GM19043 (cell line): ENCODE data around the gene EPB41L2.
"Not testable (repeated sequence)": the region's sequence is repeated elsewhere in the genome, so short reads cannot be mapped to it uniquely, and the experiment has no call there.

Experiments used
- ATAC-seq: cut with Tn5 transposase; IDR thresholded peaks from one replicate; pipeline ENCODE4 v1.9.1; 2021; ENCODE audit warnings: low read depth; ENCODE audit not compliant: unreplicated experiment

The EPB41L2 gene

DNA sequence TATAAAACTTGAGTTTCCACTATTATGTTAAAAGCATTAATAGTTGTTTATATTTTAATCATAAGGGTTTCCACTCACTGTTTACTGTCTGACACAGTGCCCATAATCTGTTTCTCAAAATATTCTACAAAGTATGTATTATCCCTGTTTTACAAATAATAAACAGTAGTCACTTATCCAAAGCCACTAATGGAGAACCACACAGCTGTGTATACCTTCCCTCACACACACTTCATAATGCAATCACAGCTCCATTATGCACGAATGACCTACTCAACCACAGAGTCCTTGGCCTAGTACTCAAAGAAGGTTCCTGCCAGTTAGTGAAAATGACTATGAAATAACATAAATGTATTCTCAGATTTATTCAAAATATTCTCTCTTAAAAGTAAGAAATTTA, 103.1 kb downstream of the EPB41L2 start:
- ATAC-seq = no peak

- no peak for ATAC-seq
Measured at GRCh38 chr6:130958468-130958867, 104.6 kb downstream of the EPB41L2 start.

- ATAC-seq = no peak
Measured at GRCh38 chr6:130955755-130956154, 107.3 kb downstream of the EPB41L2 start.

DNA sequence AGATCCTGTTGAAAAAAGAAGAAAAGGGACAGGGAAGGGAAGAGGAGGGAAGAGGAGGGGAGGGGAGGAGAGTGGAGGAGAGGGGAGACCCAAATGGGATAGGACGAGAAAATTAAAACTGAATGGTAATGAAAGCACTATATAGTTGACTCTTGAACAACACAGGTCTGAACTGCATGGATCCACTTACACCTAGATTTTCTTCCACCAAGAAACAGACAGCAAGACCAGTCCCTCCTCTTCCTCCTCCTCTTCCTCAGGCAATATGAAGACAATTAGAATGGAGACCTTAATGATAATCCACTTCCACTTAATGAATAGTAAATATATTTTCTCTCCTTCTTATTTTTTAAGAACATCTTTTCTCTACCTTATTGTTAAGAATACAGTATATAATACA, 113.5 kb downstream of the EPB41L2 start:
- no peak for ATAC-seq

GRCh38 chr6:130947464-130947863, 115.6 kb downstream of the EPB41L2 start:
- ATAC-seq = no peak

- ATAC-seq = no peak
Measured at GRCh38 chr6:130946076-130946475, 117.0 kb downstream of the EPB41L2 start.

GRCh38 chr6:130945401-130945919, 117.6 kb downstream of the EPB41L2 start:
- ATAC-seq = no peak

DNA sequence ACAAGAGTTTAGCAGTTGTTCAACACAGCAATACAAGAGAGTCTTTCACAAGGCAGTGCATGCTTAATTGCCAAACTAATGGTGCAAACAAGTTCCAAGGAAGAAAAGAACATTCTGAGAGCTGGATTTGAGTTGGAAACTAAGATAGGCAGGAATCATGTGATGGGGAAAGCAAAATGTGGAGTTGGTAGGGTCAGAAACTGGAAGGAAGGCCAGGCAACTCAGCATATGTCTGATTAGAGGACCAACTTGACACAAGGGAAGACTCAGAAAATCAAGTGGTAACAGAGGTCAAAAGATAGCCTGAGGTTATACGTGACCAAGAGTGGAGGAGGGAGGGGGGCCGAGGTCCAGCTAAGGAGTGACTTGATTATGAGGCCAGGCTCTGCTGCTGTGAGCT, 118.6 kb downstream of the EPB41L2 start:
- no peak for ATAC-seq

- no peak for ATAC-seq
Measured at GRCh38 chr6:130943738-130944137, 119.3 kb downstream of the EPB41L2 start.

GRCh38 chr6:130942752-130943151, 120.3 kb downstream of the EPB41L2 start:
- not testable (repeated sequence) for ATAC-seq

GRCh38 chr6:130937942-130938604, 125.0 kb downstream of the EPB41L2 start:
- no peak for ATAC-seq

- no peak for ATAC-seq
Measured at GRCh38 chr6:130936933-130937332, 126.1 kb downstream of the EPB41L2 start.

DNA sequence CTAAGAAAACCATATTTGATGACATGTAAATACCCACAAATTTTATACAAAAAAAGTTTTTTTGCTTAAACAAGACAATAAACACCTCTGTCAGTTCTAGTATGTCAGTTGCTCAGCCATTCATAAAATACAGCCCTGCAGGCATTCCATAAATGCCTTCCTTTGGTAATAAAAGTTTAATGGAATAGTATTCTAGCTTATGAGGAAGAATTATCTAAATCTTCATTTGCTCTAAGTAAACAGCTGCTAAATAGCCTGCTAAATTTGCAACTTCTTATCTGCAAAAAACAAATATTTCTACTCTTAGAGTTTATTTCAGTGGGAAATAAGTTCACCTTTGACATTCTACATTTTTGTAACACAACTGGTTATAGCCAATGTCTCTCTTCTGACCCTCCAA, 127.1 kb downstream of the EPB41L2 start:
- no peak for ATAC-seq

DNA sequence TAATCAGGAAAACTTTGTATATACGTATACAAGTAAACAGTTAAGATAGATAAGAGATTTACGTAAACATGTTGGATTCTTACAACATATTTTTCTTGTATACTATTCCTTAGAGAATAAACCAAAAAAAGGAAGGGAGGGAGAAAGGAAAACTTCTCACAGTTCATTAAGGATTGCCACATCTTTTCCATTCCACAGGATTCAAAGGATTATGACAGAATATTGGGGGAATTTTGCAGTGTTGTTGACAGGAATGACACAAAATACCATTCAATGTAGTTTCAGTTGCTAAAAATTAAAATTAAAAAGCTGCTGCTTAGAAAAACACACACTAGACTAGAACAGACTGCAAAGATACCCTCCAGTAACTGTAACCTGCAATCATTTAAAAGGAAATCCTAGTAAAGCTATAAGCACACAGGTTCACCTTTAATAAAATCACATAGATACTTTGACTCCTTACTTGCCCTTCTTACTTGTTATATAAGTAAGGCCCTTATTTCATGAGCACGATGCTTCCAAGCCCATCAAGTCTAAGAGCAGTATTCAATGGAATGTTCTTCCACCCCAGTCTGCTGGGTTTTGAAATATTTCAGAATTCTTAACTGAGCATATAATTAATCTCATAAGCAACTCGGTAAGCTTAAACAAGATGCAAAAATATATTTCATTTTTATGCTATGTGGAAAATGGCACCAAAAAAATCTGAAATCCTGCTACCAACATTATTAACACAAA, 128.0 kb downstream of the EPB41L2 start:
- no peak for ATAC-seq

DNA sequence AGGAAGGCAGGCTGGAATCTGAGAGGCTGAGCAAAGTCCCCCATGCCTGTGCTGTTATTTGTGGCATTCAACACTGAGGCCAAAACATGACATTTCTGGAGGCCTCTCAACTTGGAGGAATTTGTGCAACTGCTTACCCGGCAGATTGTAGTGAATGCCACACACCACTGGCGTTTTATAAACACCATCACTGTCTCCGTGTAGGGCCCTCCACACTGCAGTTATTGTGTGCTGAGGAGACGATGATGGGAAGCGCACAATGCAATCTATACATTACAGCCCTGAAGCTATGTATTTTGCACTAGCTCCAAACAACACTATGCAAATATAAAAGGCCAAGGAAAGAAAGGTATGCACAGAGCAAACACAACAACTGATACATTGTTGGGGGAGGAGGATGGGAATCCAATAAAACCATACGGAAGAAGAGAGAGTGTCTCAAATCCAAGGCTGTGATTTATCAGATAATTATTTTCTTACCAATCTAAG, 129.3 kb downstream of the EPB41L2 start:
- no peak for ATAC-seq

GRCh38 chr6:130932921-130933320, 130.1 kb downstream of the EPB41L2 start:
- ATAC-seq = no peak

- ATAC-seq = no peak
Measured at GRCh38 chr6:130932438-130932837, 130.6 kb downstream of the EPB41L2 start.

DNA sequence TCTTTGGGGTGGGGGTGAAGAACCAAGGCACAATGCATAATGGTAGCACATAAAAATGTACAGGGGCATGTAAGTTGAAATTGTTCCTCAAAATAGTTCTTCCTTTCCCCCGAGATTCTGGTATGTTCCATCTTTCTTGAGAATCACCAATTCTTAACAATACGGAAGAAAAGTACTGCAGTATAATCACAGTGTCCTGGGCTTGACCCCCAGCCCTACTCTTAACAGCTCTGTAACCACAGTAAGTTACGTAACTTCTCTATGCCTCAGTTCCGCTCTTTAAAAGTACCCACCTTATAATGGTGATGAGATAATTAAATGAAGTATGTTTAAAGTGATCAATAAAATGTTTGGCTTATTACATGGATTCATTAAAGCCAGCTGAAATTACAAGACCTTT, 131.4 kb downstream of the EPB41L2 start:
- no peak for ATAC-seq

DNA sequence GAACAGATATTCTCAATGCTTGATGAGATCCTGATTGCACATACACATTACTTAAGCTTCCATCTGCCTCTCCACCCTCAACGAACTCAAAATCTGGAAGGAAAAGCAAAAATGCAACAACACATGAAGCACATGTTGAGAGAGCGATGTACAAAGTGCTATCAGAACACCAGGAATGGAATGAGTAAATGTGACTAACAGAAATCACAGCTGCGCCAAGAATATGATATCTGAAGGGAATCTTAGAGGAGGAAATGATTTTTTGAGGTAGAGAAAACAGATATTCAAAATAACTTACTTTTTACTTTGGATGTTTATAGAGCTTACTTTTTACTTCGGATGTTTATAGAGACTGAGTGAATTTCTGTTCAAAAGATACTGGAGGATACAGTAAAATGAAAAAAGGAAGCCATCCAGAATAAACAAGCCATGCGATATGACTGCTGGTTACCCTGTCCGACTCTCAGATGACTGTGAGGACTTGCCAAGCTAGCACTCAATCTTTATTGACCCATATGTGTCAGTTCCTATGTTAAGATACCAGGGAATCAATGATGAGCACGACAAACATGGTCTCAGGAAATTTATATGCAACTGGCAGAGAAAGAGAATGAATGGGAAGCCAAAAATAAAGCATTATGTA, 133.9 kb downstream of the EPB41L2 start:
- ATAC-seq = no peak

DNA sequence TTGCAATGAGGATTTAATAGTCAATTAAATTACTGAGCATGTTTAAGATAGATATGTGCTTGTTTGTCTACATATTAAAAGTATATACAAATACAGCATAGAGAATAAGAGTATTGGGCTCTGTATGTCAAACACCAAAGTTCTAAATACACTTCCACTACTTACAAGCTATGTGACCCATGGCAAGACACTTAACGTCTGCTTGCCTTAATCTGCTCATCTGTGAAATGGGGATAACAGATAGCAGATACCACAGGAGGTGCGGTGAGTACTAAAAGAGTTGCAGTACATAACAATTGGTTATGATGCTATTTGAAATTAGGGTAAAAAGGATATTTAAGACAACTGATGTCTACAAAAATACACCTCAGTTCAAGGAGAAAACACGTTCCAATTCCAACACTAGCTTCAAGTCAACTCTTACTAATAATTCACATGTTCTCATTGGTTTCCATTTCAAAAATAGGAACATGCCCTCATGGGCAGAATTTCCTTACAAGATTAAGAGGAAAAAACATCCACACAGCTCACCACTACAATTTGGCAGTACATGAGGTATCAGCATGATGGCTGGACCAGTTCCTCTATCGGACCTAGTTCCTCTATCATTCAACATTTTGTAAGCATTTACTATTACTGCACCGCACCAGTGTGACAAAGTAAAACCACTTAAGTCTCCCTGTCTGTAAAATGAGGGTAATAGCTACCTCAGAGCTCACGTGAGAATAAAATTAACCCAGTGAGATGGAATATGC, 134.7 kb downstream of the EPB41L2 start:
- no peak for ATAC-seq

GRCh38 chr6:130927305-130927704, 135.7 kb downstream of the EPB41L2 start:
- no peak for ATAC-seq
